Measurements from ENCODE around the gene GFOD1.

Gene GFOD1

GRCh38 chr6:13378669-13379590 lies 108.5 kb downstream of the GFOD1 start:
- TF ChIP-seq CTCF (IDR thresholded peaks at IDR 0.05; ENCODE audit: insufficient read depth, low read depth, low read length, missing control alignments) = no peak
- H3K4me3 ChIP-seq (ENCODE audit: low read depth, low read length) = no peak overlapping the region
- no peak for DNase-seq (ENCODE audit: low read depth)

GRCh38 chr6:13377054-13377758 lies 110.2 kb downstream of the GFOD1 start:
- no peak for TF ChIP-seq CTCF (IDR thresholded peaks at IDR 0.05; ENCODE audit: insufficient read depth, low read depth, low read length, missing control alignments)
- no peak overlapping the region for H3K4me3 ChIP-seq (ENCODE audit: low read depth, low read length)
- DNase-seq (ENCODE audit: low read depth) = no peak

- H3K4me3 ChIP-seq (ENCODE audit: low read depth, low read length) = no peak overlapping the region; the same call in 1 of the 2 replicates
- DNase-seq (ENCODE audit: low read depth) = peak; percentile 91
- no peak for TF ChIP-seq CTCF (IDR thresholded peaks at IDR 0.05; ENCODE audit: insufficient read depth, low read depth, low read length, missing control alignments)
These were observed 112.0 kb downstream of the GFOD1 start for GRCh38 chr6:13375360-13375878.

- DNase-seq (ENCODE audit: low read depth) = no peak
- no peak for TF ChIP-seq CTCF (IDR thresholded peaks at IDR 0.05; ENCODE audit: insufficient read depth, low read depth, low read length, missing control alignments)
- no peak overlapping the region for H3K4me3 ChIP-seq (ENCODE audit: low read depth, low read length)
These were observed 113.5 kb downstream of the GFOD1 start for GRCh38 chr6:13373919-13374318.

- DNase-seq (ENCODE audit: low read depth) = no peak
- no peak overlapping the region for H3K4me3 ChIP-seq (ENCODE audit: low read depth, low read length)
- no peak for TF ChIP-seq CTCF (IDR thresholded peaks at IDR 0.05; ENCODE audit: insufficient read depth, low read depth, low read length, missing control alignments)
These were observed 113.9 kb downstream of the GFOD1 start for GRCh38 chr6:13373488-13373886.

GRCh38 chr6:13372688-13373487 lies 114.5 kb downstream of the GFOD1 start:
- H3K4me3 ChIP-seq (ENCODE audit: low read depth, low read length) = no peak overlapping the region
- no peak for DNase-seq (ENCODE audit: low read depth)
- no peak for TF ChIP-seq CTCF (IDR thresholded peaks at IDR 0.05; ENCODE audit: insufficient read depth, low read depth, low read length, missing control alignments)

Data from GM12865 (cell line).